OCI-LY7 (cell line): ENCODE results near the gene TOR2A. TPM values are rescaled to one million over a fixed set of nuclear protein-coding genes. Genes with fewer than 3 reads are reported as not detected.

Experiments used
- BruUV-seq: library from RNA; stranded (reverse); fragments of 400-500 nt; replicated peaks from 2 replicates; lab custom pipeline; 2021; lab: Mats Ljungman, UMichigan
- CTCF ChIA-PET: fragments of 300-600 bp; sonication (Branson Sonifier 250); formaldehyde crosslinking; loops from one replicate; lab custom pipeline; 2022; ENCODE audit warnings: antibody characterized with exemption; ENCODE audit not compliant: unreplicated experiment; lab: Charles Lee
- POLR2A ChIA-PET: fragments of 300-600 bp; sonication (Branson Sonifier 250); formaldehyde crosslinking; loops from one replicate; lab custom pipeline; 2022; ENCODE audit warnings: antibody characterized with exemption; lab: Charles Lee
- DNase-seq: peaks from one replicate; pipeline ENCODE4 v3.0.0-alpha.2; 2015; ENCODE audit warnings: low spot score
- H2AFZ ChIP-seq: fragments of 200-600 bp; sonication (generic), shearing (Covaris generic); 2 replicates; pipeline ENCODE4 v1.6.1; 2014; ENCODE audit warnings: mild to moderate bottlenecking, antibody characterized with exemption, low read length, moderate library complexity
- H3K27ac ChIP-seq: fragments of 200-600 bp; sonication (generic); 2 replicates; pipeline ENCODE4 v1.5.1; 2014; ENCODE audit warnings: mixed run types, low read depth, mild to moderate bottlenecking, moderate library complexity, low read length, inconsistent platforms; ENCODE audit not compliant: poor library complexity, severe bottlenecking
- H3K36me3 ChIP-seq: fragments of 200-600 bp; sonication (generic); 2 replicates; pipeline ENCODE4 v1.6.1; 2014; ENCODE audit warnings: mild to moderate bottlenecking, antibody characterized with exemption, low read length, moderate library complexity, mixed read lengths; ENCODE audit not compliant: insufficient read depth
- H3K4me1 ChIP-seq: fragments of 200-600 bp; sonication (generic); 2 replicates; pipeline ENCODE4 v1.5.1; 2014; ENCODE audit warnings: mild to moderate bottlenecking, low read length; ENCODE audit not compliant: insufficient read depth, poor library complexity, severe bottlenecking
- H3K4me2 ChIP-seq: fragments of 200-600 bp; sonication (generic); 2 replicates; pipeline ENCODE4 v1.6.1; 2014; ENCODE audit warnings: mild to moderate bottlenecking, low read length
- H3K4me3 ChIP-seq: fragments of 200-600 bp; sonication (generic); 2 replicates; pipeline ENCODE4 v1.5.1; 2014; ENCODE audit warnings: mild to moderate bottlenecking, low read depth, low read length; ENCODE audit not compliant: poor library complexity, severe bottlenecking
- H3K79me2 ChIP-seq: fragments of 200-600 bp; sonication (generic); 2 replicates; pipeline ENCODE4 v1.6.1; 2016; ENCODE audit warnings: low read depth, mild to moderate bottlenecking, low read length, moderate library complexity, mixed read lengths; ENCODE audit not compliant: insufficient read depth
- H3K9me2 ChIP-seq: fragments of 200-600 bp; sonication (generic); 2 replicates; pipeline ENCODE4 v1.6.1; 2016; ENCODE audit warnings: mild to moderate bottlenecking, low read length, mixed read lengths; ENCODE audit not compliant: insufficient read depth
- H3K9me3 ChIP-seq: fragments of 200-600 bp; sonication (generic); 2 replicates; pipeline ENCODE4 v1.6.1; 2014; ENCODE audit warnings: mild to moderate bottlenecking, mixed run types, low read length, mixed read lengths
- H4K20me1 ChIP-seq: fragments of 200-600 bp; sonication (generic); 2 replicates; pipeline ENCODE4 v1.6.1; 2014; ENCODE audit warnings: mild to moderate bottlenecking, antibody characterized with exemption, low read length, moderate library complexity, mixed read lengths; ENCODE audit not compliant: insufficient read depth
- EZH2phosphoT487 ChIP-seq: fragments of 200-600 bp; sonication (generic); IDR thresholded peaks from 2 replicates; pipeline ENCODE4 v1.6.1; 2018; ENCODE audit warnings: low read depth, borderline replicate concordance, mild to moderate bottlenecking, mixed run types, antibody characterized with exemption, low read length, moderate library complexity, mixed read lengths
- intact Hi-C: fragments of 100-400 bp; cut with micrococcal nuclease; formaldehyde crosslinking; loops from one replicate; pipeline ENCODE4 v1.10.0; 2022; ENCODE audit not compliant: unreplicated experiment
- total RNA-seq, 2 experiments: library from RNA; depleted of rRNA in 1 of 2; stranded (reverse); fragments of >200 nt in 1 of 2; shearing (Covaris generic) in 1 of 2; gene quantifications; 2 replicates each; pipeline ENCODE4 v1.2.3, GENCODE V29; 2014 to 2022
- TF ChIP-seq, protein P1 (sequence below): fragments of 200-600 bp; sonication (generic); conservative IDR thresholded peaks from 2 replicates; pipeline ENCODE4 v1.5.1; 2014; ENCODE audit warnings: mild to moderate bottlenecking, antibody characterized with exemption, low read length, moderate library complexity, mixed read lengths

Gene TOR2A
- total RNA-seq, 2 experiments from 2014 or later, result 13.9 to 17.9 TPM

DNA sequence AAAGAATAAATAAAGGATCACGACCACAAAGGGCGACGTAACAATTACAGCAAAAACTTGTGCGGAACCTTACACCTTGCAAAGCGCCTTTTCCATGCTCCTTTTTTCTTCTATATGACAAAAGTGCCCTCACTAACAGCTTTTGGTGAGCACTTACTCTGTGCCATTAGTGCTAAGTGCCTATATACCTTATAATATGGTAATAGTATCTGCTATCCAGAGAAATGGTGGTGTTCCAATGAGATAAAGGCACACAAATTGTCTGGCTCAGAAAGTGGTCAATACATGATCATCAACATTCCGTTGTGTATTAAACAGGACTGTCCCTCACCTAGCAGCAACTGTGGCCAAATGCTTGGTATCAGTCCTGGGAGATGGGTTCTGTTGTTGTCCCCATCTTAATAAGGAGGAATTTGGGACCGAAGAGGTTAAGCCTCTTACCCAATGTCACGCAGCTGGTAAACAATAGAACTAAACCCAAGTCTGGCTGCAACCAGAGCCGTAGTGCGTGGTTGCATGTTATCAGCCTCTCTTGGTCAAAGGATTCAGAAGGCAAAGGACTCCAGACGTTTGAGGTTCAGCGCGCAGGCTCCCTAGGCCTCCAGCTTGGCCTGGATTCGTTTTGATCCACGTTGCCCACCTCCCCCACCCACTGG lies 564 bp upstream of the TOR2A start:
- no peak for DNase-seq
- POLR2A ChIA-PET, result interaction anchor here (0.9 to 1.2 kb wide), 3 partner anchors 32 to 126 kb away, joined by 3 to 4 read pairs (median 3); no protein-coding TSS in a partner anchor
- CTCF ChIA-PET, result interaction anchor here (0.6 to 1.6 kb wide), 4 partner anchors 50 to 228 kb away, joined by 3 to 6 read pairs (median 4); no protein-coding TSS in a partner anchor
- Histone ChIP-seq H3K27ac (no peak overlapping the region), H3K4me1 (peaks cover 19% of the 10 kb centered on the region), H3K79me2 (no peaks in the 10 kb centered on the region), H3K9me2 (no peaks in the 10 kb centered on the region), H3K36me3 (peaks cover 25% of the 10 kb centered on the region), H3K4me2 (peak overlapping the region; percentile 51), H3K4me3 (peak overlapping the region; percentile 75), H4K20me1 (no peaks in the 10 kb centered on the region), H2AFZ (no peak overlapping the region; the same call in 1 of the 2 replicates), H3K9me3 (no peaks in the 10 kb centered on the region)
- BruUV-seq, result no TSS peak
- TF ChIP-seq, protein P1, sequence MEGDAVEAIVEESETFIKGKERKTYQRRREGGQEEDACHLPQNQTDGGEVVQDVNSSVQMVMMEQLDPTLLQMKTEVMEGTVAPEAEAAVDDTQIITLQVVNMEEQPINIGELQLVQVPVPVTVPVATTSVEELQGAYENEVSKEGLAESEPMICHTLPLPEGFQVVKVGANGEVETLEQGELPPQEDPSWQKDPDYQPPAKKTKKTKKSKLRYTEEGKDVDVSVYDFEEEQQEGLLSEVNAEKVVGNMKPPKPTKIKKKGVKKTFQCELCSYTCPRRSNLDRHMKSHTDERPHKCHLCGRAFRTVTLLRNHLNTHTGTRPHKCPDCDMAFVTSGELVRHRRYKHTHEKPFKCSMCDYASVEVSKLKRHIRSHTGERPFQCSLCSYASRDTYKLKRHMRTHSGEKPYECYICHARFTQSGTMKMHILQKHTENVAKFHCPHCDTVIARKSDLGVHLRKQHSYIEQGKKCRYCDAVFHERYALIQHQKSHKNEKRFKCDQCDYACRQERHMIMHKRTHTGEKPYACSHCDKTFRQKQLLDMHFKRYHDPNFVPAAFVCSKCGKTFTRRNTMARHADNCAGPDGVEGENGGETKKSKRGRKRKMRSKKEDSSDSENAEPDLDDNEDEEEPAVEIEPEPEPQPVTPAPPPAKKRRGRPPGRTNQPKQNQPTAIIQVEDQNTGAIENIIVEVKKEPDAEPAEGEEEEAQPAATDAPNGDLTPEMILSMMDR, result no peak
- TF ChIP-seq EZH2phosphoT487, result no peak
- intact Hi-C loops, result loop anchor here (1.0 to 2.0 kb wide), 3 partner anchors 50 to 185 kb away; no protein-coding TSS in a partner anchor

GRCh38 chr9:127734247-127734746 lies 797 bp downstream of the TOR2A start:
- no TSS peak for BruUV-seq
- Histone ChIP-seq H3K79me2 (no peaks in the 10 kb centered on the region), H3K27ac (peak overlapping the region; percentile 69), H3K4me2 (peak overlapping the region; percentile 84), H2AFZ (peak overlapping the region; percentile 67; the same call in 1 of the 2 replicates), H3K4me1 (peaks cover 19% of the 10 kb centered on the region), H3K4me3 (peak overlapping the region; percentile 75), H3K9me2 (no peaks in the 10 kb centered on the region), H4K20me1 (no peaks in the 10 kb centered on the region), H3K36me3 (peaks cover 14% of the 10 kb centered on the region), H3K9me3 (no peaks in the 10 kb centered on the region)
- ChIA-PET CTCF (interaction anchor here (1.0 to 1.6 kb wide), 6 partner anchors 51 to 230 kb away, joined by 3 to 6 read pairs (median 4); no protein-coding TSS in a partner anchor), POLR2A (interaction anchor here (0.6 to 1.2 kb wide), 5 partner anchors 10 to 876 kb away, joined by 3 to 6 read pairs (median 3); no protein-coding TSS in a partner anchor)
- no peak for DNase-seq
- intact Hi-C loops, result loop anchor here (1.0 to 2.0 kb wide), 3 partner anchors 144 to 230 kb away; no protein-coding TSS in a partner anchor
- TF ChIP-seq, protein P1, result no peak
- TF ChIP-seq EZH2phosphoT487, result no peak
